Stimulated activated naive B cell treated with anti-CD40 and anti-IgM and Interleukin-4, amounts not matched to agents 10 μg/mL and 1 μg/mL and 100 μg/mL, for 72 hours (primary cell): Measurements from ENCODE around the gene MCM7.
A peak's percentile ranks its signal among the peaks of the same experiment; 100 is the strongest.

ENCODE experiments used
- ATAC-seq, 2 donors: fragments of 150-1000 bp; cut with Tn5 transposase; replicated peaks; 2 replicates each; pipeline ENCODE4 v1.10.0; 2021; ENCODE audit warnings: moderate library complexity in 1 of 2
- DNase-seq: peaks from one replicate; pipeline ENCODE4 v3.0.0; 2021
- H3K27ac Mint-ChIP-seq: one replicate; pipeline ENCODE4 v1.8.0; 2022; ENCODE audit warnings: mild to moderate bottlenecking, mixed read lengths
- H3K27me3 Mint-ChIP-seq, 2 donors: one replicate each; pipeline ENCODE4 v1.8.0; 2022; ENCODE audit warnings: mixed read lengths in 2 of 2
- H3K36me3 Mint-ChIP-seq, 2 donors: one replicate each; pipeline ENCODE4 v1.8.0; 2022; ENCODE audit warnings: mixed read lengths in 2 of 2, mild to moderate bottlenecking in 1 of 2
- H3K4me1 Mint-ChIP-seq, 2 donors: one replicate each; pipeline ENCODE4 v1.8.0; 2022; ENCODE audit warnings: mixed read lengths in 2 of 2, mild to moderate bottlenecking in 1 of 2
- H3K4me3 Mint-ChIP-seq, 2 donors: one replicate each; pipeline ENCODE4 v1.8.0; 2022; ENCODE audit warnings: mild to moderate bottlenecking in 2 of 2, mixed read lengths in 2 of 2, moderate library complexity in 1 of 2
- H3K9me3 Mint-ChIP-seq, 2 donors: one replicate each; pipeline ENCODE4 v1.8.0; 2022; ENCODE audit warnings: mixed read lengths in 2 of 2, mild to moderate bottlenecking in 1 of 2

The MCM7 gene

GRCh38 chr7:100057006-100057405 lies 44.2 kb downstream of the MCM7 start:
- ATAC-seq (no peak), DNase-seq (no peak)
- no peaks in the 10 kb centered on the region for H3K9me3 Mint-ChIP-seq
- no peak overlapping the region for H3K4me3 Mint-ChIP-seq
- peaks cover 31 to 43% of the 10 kb centered on the region in 2 donors for H3K36me3 Mint-ChIP-seq
- H3K4me1 Mint-ChIP-seq: peaks cover 6% of the 10 kb centered on the region in 2 donors
- no peaks in the 10 kb centered on the region for H3K27me3 Mint-ChIP-seq
- H3K27ac Mint-ChIP-seq: no peak overlapping the region

DNA sequence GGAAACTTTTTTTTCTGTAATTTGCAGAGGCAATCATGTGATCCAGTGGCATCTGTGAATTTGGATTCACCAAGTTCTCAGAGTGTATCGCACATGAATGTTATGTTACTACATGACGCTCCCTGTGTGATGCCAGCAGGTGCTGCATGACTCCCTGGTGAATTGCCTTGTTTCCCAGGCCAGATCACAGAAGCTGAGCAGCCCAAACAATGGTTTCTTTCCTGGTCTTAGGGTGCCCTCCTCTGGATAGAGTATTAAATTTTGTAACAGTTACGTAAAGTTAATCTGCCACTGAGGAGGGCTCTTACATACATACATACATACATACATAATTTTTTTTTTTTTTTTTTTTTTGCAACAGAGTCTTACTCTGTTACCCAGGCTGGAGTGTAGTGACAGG lies 48.0 kb downstream of the MCM7 start:
- Mint-ChIP-seq H3K4me1 (peaks cover 18 to 20% of the 10 kb centered on the region in 2 donors), H3K27me3 (no peaks in the 10 kb centered on the region), H3K27ac (no peak overlapping the region), H3K9me3 (no peaks in the 10 kb centered on the region), H3K4me3 (no peak overlapping the region), H3K36me3 (peaks cover 20 to 27% of the 10 kb centered on the region in 2 donors)
- ATAC-seq: no peak
- no peak for DNase-seq

- DNase-seq (no peak), ATAC-seq (no peak)
- peak overlapping the region; percentile 47 for H3K27ac Mint-ChIP-seq
- no peaks in the 10 kb centered on the region for H3K9me3 Mint-ChIP-seq
- H3K36me3 Mint-ChIP-seq: peaks cover 6 to 12% of the 10 kb centered on the region in 2 donors
- peaks cover 16 to 20% of the 10 kb centered on the region in 2 donors for H3K4me1 Mint-ChIP-seq
- H3K27me3 Mint-ChIP-seq: no peaks in the 10 kb centered on the region
- H3K4me3 Mint-ChIP-seq: peak overlapping the region in 1 of 2 donors; percentile 17
These were observed 49.6 kb downstream of the MCM7 start for GRCh38 chr7:100051611-100052010.

DNA sequence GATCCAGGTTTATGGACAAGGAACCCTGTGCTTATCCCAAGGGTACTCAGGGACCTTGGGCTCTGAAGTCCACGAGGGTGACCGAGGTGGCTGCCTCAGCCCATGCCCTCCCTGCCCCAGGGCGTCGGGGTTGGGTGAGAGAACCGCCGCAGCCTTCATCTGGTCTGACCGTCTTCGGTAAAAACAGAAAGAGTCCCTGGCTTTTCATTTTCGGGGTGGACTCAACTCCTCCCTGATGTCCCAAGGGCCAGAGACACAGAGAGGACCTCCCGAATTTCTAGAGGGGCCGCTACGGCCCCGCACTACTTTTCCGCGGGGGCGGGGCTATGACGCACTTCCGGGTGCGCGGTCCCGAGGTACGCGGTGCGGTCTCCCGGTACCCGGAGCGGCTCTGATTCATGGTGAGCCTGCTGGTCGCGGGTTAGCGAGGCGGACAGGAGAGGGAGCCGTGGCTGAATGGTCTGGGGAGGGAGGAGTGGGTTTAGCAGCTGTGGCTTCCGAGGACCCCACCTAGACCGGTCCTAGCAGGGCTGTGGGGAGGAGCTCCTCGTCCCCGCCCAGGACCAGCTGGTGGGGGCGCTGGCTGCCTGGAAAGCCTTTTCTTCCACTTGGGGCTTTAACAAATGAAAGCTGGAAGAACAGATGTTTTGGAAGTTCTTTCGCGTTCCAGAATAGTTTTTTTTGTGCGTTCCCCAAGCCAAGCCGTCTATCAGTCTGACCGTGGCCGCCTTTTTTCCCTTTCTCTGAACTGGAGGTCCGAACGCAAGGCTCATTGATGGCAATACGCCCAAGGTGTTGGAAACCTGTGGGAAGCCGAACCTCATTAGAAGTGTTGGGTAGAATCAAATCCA lies 51.5 kb downstream of the MCM7 start, which contains the start of gene ZSCAN21:
Gene ZSCAN21 (plus strand): TSS at position 334 of the 851 bp plus-strand sequence. CDS start 7,233 bp downstream, outside the sequence.
- Mint-ChIP-seq H3K4me3 (peak within 1 kb of the TSS; percentile 88), H3K36me3 (peaks cover 4 to 12% of the 10 kb centered on the region in 2 donors), H3K4me1 (peaks cover 17 to 23% of the 10 kb centered on the region in 2 donors), H3K27ac (peak within 1 kb of the TSS; percentile 95), H3K27me3 (no peaks in the 10 kb centered on the region), H3K9me3 (no peaks in the 10 kb centered on the region)
- ATAC-seq: peak; percentile 94 to 96
- DNase-seq: peak; percentile 83

DNA sequence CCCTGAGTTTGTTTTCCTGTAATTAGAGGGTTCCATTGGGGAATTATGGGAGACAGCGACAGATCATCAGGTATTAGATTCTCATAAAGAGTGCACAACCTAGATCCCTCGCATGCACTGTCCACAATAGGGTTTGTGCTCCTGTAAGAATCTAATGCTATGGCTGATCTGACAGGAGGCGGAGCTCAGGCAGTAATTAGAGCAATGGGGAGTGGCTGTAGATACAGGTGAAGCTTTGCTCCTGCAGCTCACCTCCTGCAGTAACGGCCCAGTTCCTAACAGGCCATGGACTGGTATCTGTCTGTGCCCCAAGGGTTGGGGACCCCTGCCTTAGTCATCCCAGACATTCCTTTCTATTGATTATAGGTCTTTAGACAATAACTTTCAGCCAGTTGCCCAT lies 52.5 kb downstream of the MCM7 start:
- Mint-ChIP-seq H3K36me3 (peaks cover 4 to 8% of the 10 kb centered on the region in 2 donors), H3K9me3 (no peaks in the 10 kb centered on the region), H3K4me1 (peaks cover 20 to 25% of the 10 kb centered on the region in 2 donors), H3K27ac (peak overlapping the region; percentile 31), H3K27me3 (no peaks in the 10 kb centered on the region), H3K4me3 (peak overlapping the region; percentile 34 to 35)
- no peak for DNase-seq
- ATAC-seq: no peak

- Mint-ChIP-seq H3K36me3 (peaks cover 7 to 8% of the 10 kb centered on the region in 2 donors), H3K9me3 (no peaks in the 10 kb centered on the region), H3K4me1 (peaks cover 13 to 14% of the 10 kb centered on the region in 2 donors), H3K27me3 (no peaks in the 10 kb centered on the region), H3K27ac (no peak overlapping the region), H3K4me3 (peak overlapping the region; percentile 43 to 46)
- no peak for DNase-seq
- peak in 1 of 2 donors; percentile 41 for ATAC-seq
These were observed 56.5 kb downstream of the MCM7 start for GRCh38 chr7:100044718-100045117.
